GM19328 (cell line): ENCODE results near the gene AP3S1.

Experiments
- ATAC-seq: cut with Tn5 transposase; IDR thresholded peaks from one replicate; pipeline ENCODE4 v1.9.1; 2021; ENCODE audit warnings: mild to moderate bottlenecking, moderate library complexity; ENCODE audit not compliant: unreplicated experiment

Gene AP3S1

GRCh38 chr5:115934388-115934974 is 92.7 kb downstream of the AP3S1 start:
- ATAC-seq: no peak

GRCh38 chr5:115936031-115936430 is 94.3 kb downstream of the AP3S1 start:
- no peak for ATAC-seq

GRCh38 chr5:115939059-115939458 is 97.3 kb downstream of the AP3S1 start:
- no peak for ATAC-seq

GRCh38 chr5:115940080-115940810 is 98.5 kb downstream of the AP3S1 start:
- no peak for ATAC-seq

- no peak for ATAC-seq
Observed at GRCh38 chr5:115941051-115941675, 99.4 kb downstream of the AP3S1 start.

GRCh38 chr5:115944501-115944900 is 102.8 kb downstream of the AP3S1 start:
- no peak for ATAC-seq

- no peak for ATAC-seq
Observed at GRCh38 chr5:115946655-115947054, 104.9 kb downstream of the AP3S1 start.

GRCh38 chr5:115947260-115947659 is 105.5 kb downstream of the AP3S1 start:
- ATAC-seq: no peak

GRCh38 chr5:115948091-115948534 is 106.4 kb downstream of the AP3S1 start:
- no peak for ATAC-seq

GRCh38 chr5:115949096-115949495 is 107.4 kb downstream of the AP3S1 start:
- ATAC-seq: no peak

- no peak for ATAC-seq
Observed at GRCh38 chr5:115952588-115952987, 110.9 kb downstream of the AP3S1 start.

- no peak for ATAC-seq
Observed at GRCh38 chr5:115954144-115954543, 112.4 kb downstream of the AP3S1 start.

GRCh38 chr5:115956957-115957356 is 115.2 kb downstream of the AP3S1 start:
- no peak for ATAC-seq

GRCh38 chr5:115961381-115962238 is 119.9 kb downstream of the AP3S1 start:
- ATAC-seq: no peak

- no peak for ATAC-seq
Observed at GRCh38 chr5:115962239-115962564, 120.5 kb downstream of the AP3S1 start, which contains the start of gene LVRN. LVRN (plus strand) TSS chr5:115962475; CDS start chr5:115962618, 143 bp downstream.

GRCh38 chr5:115962565-115963402 is 121.0 kb downstream of the AP3S1 start:
- no peak for ATAC-seq

GRCh38 chr5:115963566-115963965 is 121.8 kb downstream of the AP3S1 start:
- ATAC-seq: no peak
